Middle frontal gyrus (tissue), 1 donor: ENCODE results near the gene COPG2.

Experiments used
- DNase-seq: peaks from one replicate; pipeline ENCODE4 v3.0.0-alpha.2; 2015; ENCODE audit warnings: low spot score; ENCODE audit errors: extremely low spot score

Gene COPG2

GRCh38 chr7:130475776-130476175, 192.8 kb downstream of the COPG2 start:
- no peak for DNase-seq

GRCh38 chr7:130473876-130474275, 194.7 kb downstream of the COPG2 start:
- DNase-seq: no peak

GRCh38 chr7:130473289-130473688, 195.3 kb downstream of the COPG2 start:
- DNase-seq: no peak

GRCh38 chr7:130471974-130472373, 196.6 kb downstream of the COPG2 start:
- no peak for DNase-seq

- DNase-seq: no peak
These were observed 199.9 kb downstream of the COPG2 start for GRCh38 chr7:130468612-130469011.

- no peak for DNase-seq
These were observed 204.8 kb downstream of the COPG2 start for GRCh38 chr7:130463553-130464434.

GRCh38 chr7:130461272-130461671, 207.3 kb downstream of the COPG2 start:
- no peak for DNase-seq

- DNase-seq: no peak
These were observed 210.3 kb downstream of the COPG2 start for GRCh38 chr7:130458257-130458656.
